ENCODE measurements around the gene MROH9. TPM values are rescaled to one million over a fixed set of nuclear protein-coding genes. Genes with fewer than 3 reads are reported as not detected.

Gene MROH9
- total and polyA plus RNA-seq, 2 of the 13 experiments (the other 11 are each of a cell fraction or from before 2014, with no cell fraction given) = not detected

DNA sequence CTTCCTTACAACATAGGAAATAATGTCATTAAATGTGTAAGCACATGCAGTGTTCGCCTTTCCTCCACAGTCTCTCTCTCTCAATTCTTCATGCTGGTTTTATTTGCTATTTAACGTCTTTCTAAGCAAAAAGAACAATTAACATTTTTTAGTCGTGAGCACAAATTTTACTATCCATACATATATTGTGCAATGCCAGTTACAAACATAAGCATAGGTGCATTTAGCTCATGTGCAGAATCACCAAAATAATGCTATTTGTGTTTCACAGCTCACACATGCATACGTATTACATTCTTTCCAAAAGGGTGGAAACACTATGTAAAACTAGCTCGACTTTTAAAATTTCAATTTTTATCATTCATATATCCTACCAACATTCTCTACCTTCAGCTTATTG lies 52.1 kb downstream of the MROH9 start:
- TF ChIP-seq MATR3 (CRISPR knock-in tag; IDR thresholded peaks at IDR 0.05) = no peak
- no peak for TF ChIP-seq SRSF1 (optimal IDR thresholded peaks at IDR 0.05; ENCODE audit: low read depth, low read length)
- TF ChIP-seq, protein P1, sequence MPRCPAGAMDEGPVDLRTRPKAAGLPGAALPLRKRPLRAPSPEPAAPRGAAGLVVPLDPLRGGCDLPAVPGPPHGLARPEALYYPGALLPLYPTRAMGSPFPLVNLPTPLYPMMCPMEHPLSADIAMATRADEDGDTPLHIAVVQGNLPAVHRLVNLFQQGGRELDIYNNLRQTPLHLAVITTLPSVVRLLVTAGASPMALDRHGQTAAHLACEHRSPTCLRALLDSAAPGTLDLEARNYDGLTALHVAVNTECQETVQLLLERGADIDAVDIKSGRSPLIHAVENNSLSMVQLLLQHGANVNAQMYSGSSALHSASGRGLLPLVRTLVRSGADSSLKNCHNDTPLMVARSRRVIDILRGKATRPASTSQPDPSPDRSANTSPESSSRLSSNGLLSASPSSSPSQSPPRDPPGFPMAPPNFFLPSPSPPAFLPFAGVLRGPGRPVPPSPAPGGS (CRISPR knock-in tag; IDR thresholded peaks at IDR 0.05) = no peak
- TF ChIP-seq CEBPB (IDR thresholded peaks at IDR 0.05; ENCODE audit: borderline replicate concordance, low read depth, low read length) = 0 out of 2 replicates have a peak, but pooled peaks have one; percentile 15
- TF ChIP-seq, protein P2, sequence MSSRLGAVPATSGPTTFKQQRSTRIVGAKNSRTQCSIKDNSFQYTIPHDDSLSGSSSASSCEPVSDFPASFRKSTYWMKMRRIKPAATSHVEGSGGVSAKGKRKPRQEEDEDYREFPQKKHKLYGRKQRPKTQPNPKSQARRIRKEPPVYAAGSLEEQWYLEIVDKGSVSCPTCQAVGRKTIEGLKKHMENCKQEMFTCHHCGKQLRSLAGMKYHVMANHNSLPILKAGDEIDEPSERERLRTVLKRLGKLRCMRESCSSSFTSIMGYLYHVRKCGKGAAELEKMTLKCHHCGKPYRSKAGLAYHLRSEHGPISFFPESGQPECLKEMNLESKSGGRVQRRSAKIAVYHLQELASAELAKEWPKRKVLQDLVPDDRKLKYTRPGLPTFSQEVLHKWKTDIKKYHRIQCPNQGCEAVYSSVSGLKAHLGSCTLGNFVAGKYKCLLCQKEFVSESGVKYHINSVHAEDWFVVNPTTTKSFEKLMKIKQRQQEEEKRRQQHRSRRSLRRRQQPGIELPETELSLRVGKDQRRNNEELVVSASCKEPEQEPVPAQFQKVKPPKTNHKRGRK (CRISPR knock-in tag; IDR thresholded peaks at IDR 0.05) = no peak
- no peak for TF ChIP-seq JUND (CRISPR knock-in tag; IDR thresholded peaks at IDR 0.05)

DNA sequence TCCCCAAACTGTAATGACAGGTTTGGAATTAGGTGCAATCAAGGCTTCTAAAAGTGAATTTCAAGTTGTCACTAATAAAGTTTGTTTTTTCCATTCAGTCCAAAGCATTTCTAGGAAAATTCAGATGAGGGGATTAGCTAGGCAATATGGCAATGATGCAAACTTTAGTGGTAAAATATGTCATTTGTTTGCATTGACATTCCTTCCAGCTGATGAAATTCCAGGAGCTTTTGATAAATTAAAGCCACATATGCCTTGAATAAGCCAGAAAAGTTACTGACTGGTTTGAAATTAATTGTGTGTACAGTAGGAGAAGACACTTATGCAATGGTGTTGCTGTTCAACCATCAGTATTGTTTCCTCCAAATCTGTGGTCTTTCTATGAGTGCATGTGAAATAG lies 57.8 kb downstream of the MROH9 start:
- POLR2A ChIA-PET = no interaction called here
- no peaks in the 10 kb centered on the region for H3K4me1 ChIP-seq (ENCODE audit: insufficient read depth, low read length)
- H2AFZ ChIP-seq (ENCODE audit: low read length) = no peak overlapping the region
- H3K4me3 ChIP-seq (replicated peaks in 1 of 3; ENCODE audit: insufficient read depth in 1 of 3, low read depth in 2 of 3, low read length in 3 of 3) = no peak overlapping the region
- no peaks in the 10 kb centered on the region for H3K9me3 ChIP-seq (ENCODE audit: low read length)
- TF ChIP-seq MZF1 (CRISPR knock-in tag; IDR thresholded peaks at IDR 0.05; ENCODE audit: borderline replicate concordance) = no peak
- TF ChIP-seq, protein P3, sequence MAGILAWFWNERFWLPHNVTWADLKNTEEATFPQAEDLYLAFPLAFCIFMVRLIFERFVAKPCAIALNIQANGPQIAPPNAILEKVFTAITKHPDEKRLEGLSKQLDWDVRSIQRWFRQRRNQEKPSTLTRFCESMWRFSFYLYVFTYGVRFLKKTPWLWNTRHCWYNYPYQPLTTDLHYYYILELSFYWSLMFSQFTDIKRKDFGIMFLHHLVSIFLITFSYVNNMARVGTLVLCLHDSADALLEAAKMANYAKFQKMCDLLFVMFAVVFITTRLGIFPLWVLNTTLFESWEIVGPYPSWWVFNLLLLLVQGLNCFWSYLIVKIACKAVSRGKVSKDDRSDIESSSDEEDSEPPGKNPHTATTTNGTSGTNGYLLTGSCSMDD (CRISPR knock-in tag; IDR thresholded peaks at IDR 0.05) = no peak
- TF ChIP-seq NBN (conservative IDR thresholded peaks at IDR 0.05) = no peak
- TF ChIP-seq ZBTB42 (CRISPR knock-in tag; IDR thresholded peaks at IDR 0.05) = no peak
- no peak for TF ChIP-seq ATF1 (CRISPR knock-in tag; IDR thresholded peaks at IDR 0.05)
- TF ChIP-seq ZNF616 (CRISPR knock-in tag; IDR thresholded peaks at IDR 0.05; ENCODE audit: low read depth) = no peak
- no peak for TF ChIP-seq ZNF792 (CRISPR knock-in tag; IDR thresholded peaks at IDR 0.05)
- TF ChIP-seq RBM22 (optimal IDR thresholded peaks at IDR 0.05; ENCODE audit: low read length) = no peak
- no peak for TF ChIP-seq ZNF138 (CRISPR knock-in tag; IDR thresholded peaks at IDR 0.05; ENCODE audit: low read depth)
- H3K36me3 ChIP-seq (replicated peaks in 1 of 2; ENCODE audit: control insufficient read depth in 1 of 2, insufficient read depth in 2 of 2, low read length in 2 of 2) = no peaks in the 10 kb centered on the region
- no peak overlapping the region for H3K4me2 ChIP-seq (ENCODE audit: low read depth, low read length)
- no peak for FAIRE-seq
- ATAC-seq = no peak
- no peak overlapping the region for H3K27ac ChIP-seq (ENCODE audit: extremely low read length, insufficient read depth, low read length)
- no peaks in the 10 kb centered on the region for H3K79me2 ChIP-seq (ENCODE audit: insufficient read depth, low read length)
- no peak overlapping the region for H3K9ac ChIP-seq (ENCODE audit: insufficient read depth, low read depth, low read length)
- intact Hi-C loops (cut with micrococcal nuclease; ENCODE audit: unreplicated experiment) = no loop called here
- in situ Hi-C loops (cut with HindIII; ENCODE audit: extremely low pct_ligation_motif_present, low pct_unique_long_range_greater_than_20kb) = no loop called here
- H4K20me1 ChIP-seq (ENCODE audit: insufficient read depth, low read length) = no peaks in the 10 kb centered on the region
- CTCF ChIA-PET (ENCODE audit: low intra/inter-chr PET ratio, low total read pairs) = no interaction called here
- BruUV-seq (replicated peaks) = no TSS peak
- no peak for DNase-seq (ENCODE audit: low spot score)
- no peaks in the 10 kb centered on the region for H3K27me3 ChIP-seq (ENCODE audit: control insufficient read depth in 1 of 2, insufficient read depth in 2 of 2, low read length in 2 of 2)

More for the DNA sequence above, 52.1 kb downstream of the MROH9 start:
- intact Hi-C loops (cut with micrococcal nuclease; ENCODE audit: unreplicated experiment) = no loop called here
- CTCF ChIA-PET (ENCODE audit: low intra/inter-chr PET ratio, low total read pairs) = no interaction called here
- Histone ChIP-seq H3K9ac (ENCODE audit: insufficient read depth, low read depth, low read length) (no peak overlapping the region), H3K4me3 (replicated peaks in 1 of 3; ENCODE audit: insufficient read depth in 1 of 3, low read depth in 2 of 3, low read length in 3 of 3) (no peak overlapping the region), H3K4me2 (ENCODE audit: low read depth, low read length) (no peak overlapping the region), H4K20me1 (ENCODE audit: insufficient read depth, low read length) (no peaks in the 10 kb centered on the region), H3K36me3 (replicated peaks in 1 of 2; ENCODE audit: control insufficient read depth in 1 of 2, insufficient read depth in 2 of 2, low read length in 2 of 2) (no peaks in the 10 kb centered on the region), H2AFZ (ENCODE audit: low read length) (no peak overlapping the region), H3K27me3 (ENCODE audit: control insufficient read depth in 1 of 2, insufficient read depth in 2 of 2, low read length in 2 of 2) (no peaks in the 10 kb centered on the region), H3K9me3 (ENCODE audit: low read length) (no peaks in the 10 kb centered on the region), H3K4me1 (ENCODE audit: insufficient read depth, low read length) (no peaks in the 10 kb centered on the region), H3K79me2 (ENCODE audit: insufficient read depth, low read length) (no peaks in the 10 kb centered on the region), H3K27ac (ENCODE audit: extremely low read length, insufficient read depth, low read length) (no peak overlapping the region)
- 24% methylated on average over 5 of the region's 5 CpGs for WGBS (ENCODE audit: low lambda C conversion rate)
- FAIRE-seq (no peak), ATAC-seq (no peak), DNase-seq (ENCODE audit: low spot score) (no peak)
- POLR2A ChIA-PET = no interaction called here
- no TSS peak for BruUV-seq (replicated peaks)
- in situ Hi-C loops (cut with HindIII; ENCODE audit: extremely low pct_ligation_motif_present, low pct_unique_long_range_greater_than_20kb) = no loop called here
